ENCODE results near the gene CAST. TPM values are rescaled to one million over a fixed set of nuclear protein-coding genes. Genes with fewer than 3 reads are reported as not detected.

CAST gene
- total RNA-seq, 2 experiments from 2014 or later: 40.5 to 90.1 TPM

GRCh38 chr5:96636046-96636445 is 26.1 kb upstream of the CAST start:
- no TSS peak for BruUV-seq (replicated peaks)
- intact Hi-C loops (cut with micrococcal nuclease; ENCODE audit: unreplicated experiment): no loop called here

GRCh38 chr5:96636594-96636993 is 25.6 kb upstream of the CAST start:
- H3K4me1 ChIP-seq (ENCODE audit: insufficient read depth, low read length, poor library complexity, severe bottlenecking): no peaks in the 10 kb centered on the region
- H4K20me1 ChIP-seq (ENCODE audit: insufficient read depth, low read length): no peaks in the 10 kb centered on the region
- intact Hi-C loops (cut with micrococcal nuclease; ENCODE audit: unreplicated experiment): no loop called here
- ChIA-PET POLR2A (interaction anchor here (1.0 kb wide), 1 partner anchor 33 kb away, joined by 3 read pairs; no protein-coding TSS in a partner anchor), CTCF (ENCODE audit: unreplicated experiment) (no interaction called here)
- no peaks in the 10 kb centered on the region for H3K36me3 ChIP-seq (ENCODE audit: insufficient read depth, low read length)
- no TSS peak for BruUV-seq (replicated peaks)
- no peaks in the 10 kb centered on the region for H3K9me2 ChIP-seq (ENCODE audit: insufficient read depth, low read length)
- no peak overlapping the region for H3K27ac ChIP-seq (ENCODE audit: low read depth, low read length, poor library complexity, severe bottlenecking)
- DNase-seq (ENCODE audit: low spot score): no peak
- H3K4me3 ChIP-seq (ENCODE audit: low read depth, low read length, poor library complexity, severe bottlenecking): no peak overlapping the region
- H3K79me2 ChIP-seq (ENCODE audit: insufficient read depth, low read depth, low read length): no peaks in the 10 kb centered on the region
- no peaks in the 10 kb centered on the region for H3K9me3 ChIP-seq (ENCODE audit: low read length)
- no peak overlapping the region for H2AFZ ChIP-seq (ENCODE audit: low read length)
- H3K4me2 ChIP-seq (ENCODE audit: low read length): no peak overlapping the region
- TF ChIP-seq CTCF (conservative IDR thresholded peaks at IDR 0.05; ENCODE audit: low read length): no peak
- TF ChIP-seq EZH2phosphoT487 (IDR thresholded peaks at IDR 0.05; ENCODE audit: borderline replicate concordance, low read depth, low read length): no peak

More at GRCh38 chr5:96636046-96636445, 26.1 kb upstream of the CAST start:
- H3K36me3 ChIP-seq (ENCODE audit: insufficient read depth, low read length): no peaks in the 10 kb centered on the region
- POLR2A ChIA-PET: interaction anchor here (0.9 to 1.0 kb wide), 2 partner anchors 17 to 243 kb away, joined by 3 read pairs; no protein-coding TSS in a partner anchor
- TF ChIP-seq EZH2phosphoT487 (IDR thresholded peaks at IDR 0.05; ENCODE audit: borderline replicate concordance, low read depth, low read length): no peak
- TF ChIP-seq CTCF (conservative IDR thresholded peaks at IDR 0.05; ENCODE audit: low read length): no peak
- no peaks in the 10 kb centered on the region for H3K9me3 ChIP-seq (ENCODE audit: low read length)
- no peak overlapping the region for H3K27ac ChIP-seq (ENCODE audit: low read depth, low read length, poor library complexity, severe bottlenecking)
- H3K9me2 ChIP-seq (ENCODE audit: insufficient read depth, low read length): no peaks in the 10 kb centered on the region
- H3K4me2 ChIP-seq (ENCODE audit: low read length): no peak overlapping the region
- no peaks in the 10 kb centered on the region for H3K79me2 ChIP-seq (ENCODE audit: insufficient read depth, low read depth, low read length)
- H3K4me3 ChIP-seq (ENCODE audit: low read depth, low read length, poor library complexity, severe bottlenecking): no peak overlapping the region
- no peak for DNase-seq (ENCODE audit: low spot score)
- CTCF ChIA-PET (ENCODE audit: unreplicated experiment): no interaction called here
- H2AFZ ChIP-seq (ENCODE audit: low read length): no peak overlapping the region
- no peaks in the 10 kb centered on the region for H3K4me1 ChIP-seq (ENCODE audit: insufficient read depth, low read length, poor library complexity, severe bottlenecking)
- H4K20me1 ChIP-seq (ENCODE audit: insufficient read depth, low read length): no peaks in the 10 kb centered on the region

GRCh38 chr5:96637196-96637595 is 25.0 kb upstream of the CAST start:
- H3K36me3 ChIP-seq (ENCODE audit: insufficient read depth, low read length): no peaks in the 10 kb centered on the region
- H3K27ac ChIP-seq (ENCODE audit: low read depth, low read length, poor library complexity, severe bottlenecking): no peak overlapping the region
- H4K20me1 ChIP-seq (ENCODE audit: insufficient read depth, low read length): no peaks in the 10 kb centered on the region
- no peak overlapping the region for H3K4me3 ChIP-seq (ENCODE audit: low read depth, low read length, poor library complexity, severe bottlenecking)
- ChIA-PET CTCF (ENCODE audit: unreplicated experiment) (no interaction called here), POLR2A (interaction anchor here (0.7 to 1.0 kb wide), 3 partner anchors 17 to 34 kb away, joined by 3 read pairs; no protein-coding TSS in a partner anchor)
- H3K4me1 ChIP-seq (ENCODE audit: insufficient read depth, low read length, poor library complexity, severe bottlenecking): no peaks in the 10 kb centered on the region
- intact Hi-C loops (cut with micrococcal nuclease; ENCODE audit: unreplicated experiment): no loop called here
- no peaks in the 10 kb centered on the region for H3K9me3 ChIP-seq (ENCODE audit: low read length)
- no peak for DNase-seq (ENCODE audit: low spot score)
- no peaks in the 10 kb centered on the region for H3K79me2 ChIP-seq (ENCODE audit: insufficient read depth, low read depth, low read length)
- no TSS peak for BruUV-seq (replicated peaks)
- no peak for TF ChIP-seq EZH2phosphoT487 (IDR thresholded peaks at IDR 0.05; ENCODE audit: borderline replicate concordance, low read depth, low read length)
- no peak for TF ChIP-seq CTCF (conservative IDR thresholded peaks at IDR 0.05; ENCODE audit: low read length)
- H2AFZ ChIP-seq (ENCODE audit: low read length): no peak overlapping the region
- H3K4me2 ChIP-seq (ENCODE audit: low read length): no peak overlapping the region
- no peaks in the 10 kb centered on the region for H3K9me2 ChIP-seq (ENCODE audit: insufficient read depth, low read length)

All from OCI-LY7 (cell line).